Transverse colon (tissue), 3 donors: ENCODE results near the gene RASL12.

ENCODE experiments used
- CTCF ChIP-seq, 5 experiments: fragments of 200-600 bp in 3 of 5; fragments of 450-650 bp in 2 of 5; sonication (generic) in 3 of 5; IDR thresholded peaks; 1 replicate in 2 of 5; 2 replicates in 3 of 5; pipeline ENCODE4 v1.5.1; 2016 to 2017; ENCODE audit warnings: antibody characterized with exemption in 5 of 5, inconsistent platforms in 3 of 5, mild to moderate bottlenecking in 2 of 5, moderate library complexity in 1 of 5
- POLR2A ChIP-seq: fragments of 450-650 bp; IDR thresholded peaks from one replicate; pipeline ENCODE4 v1.6.1; 2016; ENCODE audit warnings: antibody characterized with exemption, mild to moderate bottlenecking, moderate library complexity

- TF ChIP-seq POLR2A (no peak), CTCF (IDR thresholded peaks at IDR 0.05) (no peak)
These were observed 1.4 kb upstream of the RASL12 start for GRCh38 chr15:65069179-65069578.
